K562 (cell line): ENCODE results near the gene RBM7. TPM values are rescaled to one million over a fixed set of nuclear protein-coding genes. Genes with fewer than 3 reads are reported as not detected.
A peak's percentile ranks its signal among the peaks of the same experiment; 100 is the strongest.

Experiments used
- ATF7 ChIP-seq: fragments of 450-650 bp; IDR thresholded peaks from 2 replicates; pipeline ENCODE4 v1.7.1; 2014; ENCODE audit warnings: mild to moderate bottlenecking, moderate library complexity
- BCOR ChIP-seq: fragments of 450-650 bp; IDR thresholded peaks from 2 replicates; pipeline ENCODE4 v1.6.1; 2016
- CTCF ChIP-seq, 3 experiments: IDR thresholded peaks in 2 of 3; conservative IDR thresholded peaks in 1 of 3; 2 replicates each; pipeline ENCODE4 v1.5.1; 2011 to 2012; ENCODE audit warnings: low read length in 3 of 3, mild to moderate bottlenecking in 3 of 3, control low read depth in 2 of 3, improper control_type of control experiment in 1 of 3, inconsistent platforms in 1 of 3, low read depth in 1 of 3, mixed read lengths in 1 of 3, moderate library complexity in 1 of 3; ENCODE audit not compliant: insufficient read depth in 2 of 3
- CUX1 ChIP-seq: fragments of 200-800 bp; sonication (Bioruptor generic); IDR thresholded peaks from 2 replicates; pipeline ENCODE4 v1.6.1; 2016; ENCODE audit warnings: missing genetic modification characterization, missing compliant biosample characterization
- HBP1 ChIP-seq: fragments of 450-650 bp; formaldehyde crosslinking; IDR thresholded peaks from 2 replicates; pipeline ENCODE4 v1.4.0; 2022; ENCODE audit warnings: missing genetic modification characterization
- MYBL2 ChIP-seq, 2 experiments: fragments of 450-650 bp in 1 of 2; sonication (generic) in 1 of 2; formaldehyde crosslinking in 1 of 2; IDR thresholded peaks; 2 replicates each; pipeline versions ENCODE4 v1.6.1 to v1.8.1; 2017 to 2022; ENCODE audit warnings: borderline replicate concordance in 1 of 2, inconsistent platforms in 1 of 2, low read depth in 1 of 2, mild to moderate bottlenecking in 1 of 2, missing genetic modification reagents in 1 of 2, moderate library complexity in 1 of 2
- NFATC3 ChIP-seq: fragments of 450-650 bp; IDR thresholded peaks from 2 replicates; pipeline ENCODE4 v1.6.1; 2017; ENCODE audit warnings: mild to moderate bottlenecking
- PKNOX1 ChIP-seq: fragments of 450-650 bp; IDR thresholded peaks from 2 replicates; pipeline ENCODE4 v1.6.1; 2016
- RBM17 ChIP-seq: fragments of 200-400 bp; formaldehyde crosslinking; IDR thresholded peaks from 2 replicates; pipeline ENCODE4 v1.6.1; 2017; ENCODE audit warnings: low read depth, mild to moderate bottlenecking, low read length, borderline replicate concordance
- RUNX1 ChIP-seq: sonication (generic); IDR thresholded peaks from 2 replicates; pipeline ENCODE4 v1.6.1; 2016; ENCODE audit warnings: antibody characterized with exemption, low read depth
- SIX5 ChIP-seq, 2 experiments: IDR thresholded peaks; 2 replicates each; pipeline ENCODE4 v1.6.1; 2011; ENCODE audit warnings: low read length in 2 of 2, borderline replicate concordance in 1 of 2, low read depth in 1 of 2, mild to moderate bottlenecking in 1 of 2, moderate library complexity in 1 of 2; ENCODE audit not compliant: insufficient read depth in 1 of 2
- SRSF3 ChIP-seq: fragments of 200-400 bp; formaldehyde crosslinking; IDR thresholded peaks from 2 replicates; pipeline ENCODE4 v1.6.1; 2016; ENCODE audit warnings: mild to moderate bottlenecking, low read length, moderate library complexity; ENCODE audit not compliant: insufficient read depth
- TAL1 ChIP-seq: fragments of 450-650 bp; IDR thresholded peaks from 2 replicates; pipeline ENCODE4 v1.6.1; 2016; ENCODE audit warnings: mild to moderate bottlenecking
- ZBTB5 ChIP-seq: fragments of 450-650 bp; IDR thresholded peaks from 2 replicates; pipeline ENCODE4 v1.6.1; 2017; ENCODE audit warnings: antibody characterized with exemption
- ZBTB7A ChIP-seq: IDR thresholded peaks from 2 replicates; pipeline ENCODE4 v1.6.1; 2011; ENCODE audit warnings: low read depth, mild to moderate bottlenecking, low read length, moderate library complexity, borderline replicate concordance; ENCODE audit not compliant: control insufficient read depth
- ZNF766 ChIP-seq: fragments of 200-800 bp; sonication (Bioruptor generic); conservative IDR thresholded peaks from 2 replicates; pipeline ENCODE4 v1.6.1; 2016; ENCODE audit warnings: missing genetic modification characterization, missing compliant biosample characterization
- polyA plus RNA-seq, 8 experiments: library from polyadenylated mRNA; depleted of rRNA in 4 of 8; stranded (reverse) in 5 of 8; unstranded in 3 of 8; fragments of >200 nt; fragmentation: Nextera tagmentation in 2 of 8; fragmentation: Illumina TruSeq in 1 of 8; extraction: Ambion mirVana in 2 of 8; extraction: Trizol in 1 of 8; gene quantifications; 2 replicates each; pipeline versions ENCODE4 v1.2.1 to v1.2.3, GENCODE V29; 2011 to 2014; ENCODE audit warnings: inconsistent platforms in 1 of 8, missing spikeins in 1 of 8
- total RNA-seq, 7 experiments: library from RNA; depleted of rRNA in 6 of 7; stranded (reverse); fragments of >200 nt in 6 of 7; fragmentation: Illumina TruSeq in 2 of 7; extraction: Trizol in 2 of 7; gene quantifications; 2 replicates each; pipeline versions ENCODE4 v1.2.1 to v1.2.3, GENCODE V29; 2011 to 2021; ENCODE audit warnings: low replicate concordance in 1 of 7

RBM7 gene
- total and polyA plus RNA-seq, 9 of the 15 experiments (the other 6 are each of a cell fraction or from before 2014, with no cell fraction given) = 26.0 to 76.8 (median 49.6) TPM

- TF ChIP-seq CTCF (IDR thresholded peaks at IDR 0.05 in 2 of 3, conservative IDR thresholded peaks at IDR 0.05 in 1 of 3; ENCODE audit: insufficient read depth in 2 of 3, low read depth in 1 of 3, low read length in 3 of 3) (peak in 2 of 3 experiments; percentile 35 to 37; a peak in 2 of 6 replicates), TAL1 (no peak), CUX1 (CRISPR knock-in tag) (no peak), ZBTB5 (no peak), ZNF766 (CRISPR knock-in tag) (no peak), MYBL2 (IDR thresholded peaks at IDR 0.05; ENCODE audit: low read depth) (peak; percentile 28; the same call in 1 of the 2 replicates), MYBL2 (CRISPR knock-in tag; IDR thresholded peaks at IDR 0.05; ENCODE audit: borderline replicate concordance) (no peak), HBP1 (no peak), ZBTB7A (no peak; the same call in 1 of the 2 replicates), SIX5 (IDR thresholded peaks at IDR 0.05; ENCODE audit: borderline replicate concordance in 1 of 2, insufficient read depth in 1 of 2, low read depth in 1 of 2, low read length in 2 of 2) (no peak), RUNX1 (no peak), BCOR (0 out of 2 replicates have a peak, but pooled peaks have one; percentile 36), SRSF3 (no peak), PKNOX1 (0 out of 2 replicates have a peak, but pooled peaks have one; percentile 4), ATF7 (no peak), NFATC3 (no peak), RBM17 (no peak)
These were observed 403 bp downstream of the RBM7 start (continued) for GRCh38 chr11:114400915-114401223.
